Renal cortex interstitium (tissue), 11 donors: ENCODE data around the gene HDDC3. TPM values are rescaled to one million over a fixed set of nuclear protein-coding genes. Genes with fewer than 3 reads are reported as not detected.
"Not testable (repeated sequence)": the region's sequence is repeated elsewhere in the genome, so short reads cannot be mapped to it uniquely, and the experiment has no call there.

Experiments used
- DNase-seq, 11 donors: peaks; one replicate each; pipeline ENCODE4 v3.0.0-alpha.2; 2013; ENCODE audit warnings: low read depth in 9 of 11, low spot score in 4 of 11; ENCODE audit errors: extremely low read depth in 1 of 11
- polyA plus RNA-seq, 3 donors: library from polyadenylated mRNA; unstranded; fragments of 120-200 nt; gene quantifications; one replicate each; pipeline ENCODE4 v1.2.1, GENCODE V29; 2013; ENCODE audit not compliant: insufficient read length in 3 of 3

Gene HDDC3
- polyA plus RNA-seq, 3 donors = 15.6 to 21.0 (median 19.7) TPM

DNA sequence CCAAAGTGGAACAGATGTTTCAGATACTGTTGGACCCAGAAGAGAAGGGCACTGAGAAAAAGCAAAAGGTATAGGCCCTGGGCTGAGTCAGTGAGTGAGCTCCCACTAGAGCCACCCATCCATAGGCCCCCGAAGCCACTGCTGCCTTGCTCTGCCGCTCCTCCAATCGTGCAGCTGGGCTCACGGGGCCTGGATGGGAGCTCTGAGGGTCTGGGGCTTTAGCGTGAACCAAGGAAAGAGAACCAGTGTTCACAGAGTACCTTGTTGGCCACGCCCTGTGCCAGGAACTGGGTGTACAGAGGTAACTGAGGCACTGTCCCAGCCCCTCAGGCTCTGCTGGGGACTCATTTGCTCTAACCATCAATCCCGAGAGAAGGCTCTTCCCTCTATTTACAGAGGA lies 7.4 kb upstream of the HDDC3 start:
- DNase-seq = no peak

DNA sequence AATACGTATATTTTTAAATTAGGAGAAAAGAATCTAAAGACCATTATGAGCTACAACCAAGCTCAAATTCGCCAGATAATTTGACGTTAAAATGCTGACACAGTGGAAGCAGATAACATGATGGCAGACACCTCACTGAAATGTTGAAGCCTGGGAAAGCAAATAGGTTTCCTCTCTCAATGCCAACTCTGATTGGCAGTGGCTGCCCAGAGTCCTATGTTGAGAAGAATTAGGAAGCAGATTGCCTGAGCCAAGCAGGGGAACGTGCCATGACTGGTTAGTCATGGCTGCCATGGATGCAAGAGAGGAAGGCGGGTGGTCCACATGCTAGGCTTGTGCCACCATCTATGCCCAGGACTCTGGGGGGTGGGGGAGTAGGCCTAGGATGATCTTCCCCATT lies 5.9 kb upstream of the HDDC3 start:
- DNase-seq = no peak

GRCh38 chr15:90936823-90937222 lies 4.5 kb upstream of the HDDC3 start:
- no peak for DNase-seq

DNA sequence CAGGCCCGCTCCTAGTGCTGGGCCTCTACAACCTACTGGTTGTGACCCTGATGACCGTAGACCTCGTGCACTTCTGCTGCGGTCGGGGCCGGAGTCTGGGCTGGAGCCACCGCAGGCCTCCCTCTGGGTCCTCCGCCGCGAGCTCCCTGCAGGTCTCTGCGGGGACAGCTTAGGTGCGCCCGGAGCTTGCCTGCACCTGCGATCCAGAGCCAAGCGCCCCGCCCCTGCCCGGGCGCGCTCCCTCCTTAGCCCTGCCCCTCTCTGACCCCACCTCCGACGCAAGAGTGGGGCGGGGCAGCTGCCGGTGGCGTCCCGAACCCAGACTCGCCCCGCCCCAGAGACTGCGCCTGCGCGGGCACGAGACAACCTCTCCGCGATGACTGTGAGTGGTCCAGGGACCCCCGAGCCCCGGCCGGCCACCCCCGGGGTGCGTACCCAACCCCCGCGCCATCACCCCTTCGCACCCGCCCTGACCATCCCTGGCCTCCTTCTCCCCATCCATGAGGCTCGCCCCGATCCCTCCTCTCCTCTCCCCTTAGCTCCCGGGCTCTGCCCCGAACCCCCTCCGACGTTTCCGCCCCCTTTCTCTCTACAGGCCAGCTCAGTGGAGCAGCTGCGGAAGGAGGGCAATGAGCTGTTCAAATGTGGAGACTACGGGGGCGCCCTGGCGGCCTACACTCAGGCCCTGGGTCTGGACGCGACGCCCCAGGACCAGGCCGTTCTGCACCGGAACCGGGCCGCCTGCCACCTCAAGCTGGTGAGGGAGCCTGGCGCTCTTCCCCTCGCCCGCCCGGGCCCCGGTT lies 2.8 kb upstream of the HDDC3 start, which contains the start of gene UNC45A:
TSS of gene UNC45A (plus strand) at position 337 of the 803 bp plus-strand sequence. CDS start at position 377, 40 bp downstream.
- peak in 8 of 11 donors; percentile 71 to 90 (median 86) for DNase-seq

DNA sequence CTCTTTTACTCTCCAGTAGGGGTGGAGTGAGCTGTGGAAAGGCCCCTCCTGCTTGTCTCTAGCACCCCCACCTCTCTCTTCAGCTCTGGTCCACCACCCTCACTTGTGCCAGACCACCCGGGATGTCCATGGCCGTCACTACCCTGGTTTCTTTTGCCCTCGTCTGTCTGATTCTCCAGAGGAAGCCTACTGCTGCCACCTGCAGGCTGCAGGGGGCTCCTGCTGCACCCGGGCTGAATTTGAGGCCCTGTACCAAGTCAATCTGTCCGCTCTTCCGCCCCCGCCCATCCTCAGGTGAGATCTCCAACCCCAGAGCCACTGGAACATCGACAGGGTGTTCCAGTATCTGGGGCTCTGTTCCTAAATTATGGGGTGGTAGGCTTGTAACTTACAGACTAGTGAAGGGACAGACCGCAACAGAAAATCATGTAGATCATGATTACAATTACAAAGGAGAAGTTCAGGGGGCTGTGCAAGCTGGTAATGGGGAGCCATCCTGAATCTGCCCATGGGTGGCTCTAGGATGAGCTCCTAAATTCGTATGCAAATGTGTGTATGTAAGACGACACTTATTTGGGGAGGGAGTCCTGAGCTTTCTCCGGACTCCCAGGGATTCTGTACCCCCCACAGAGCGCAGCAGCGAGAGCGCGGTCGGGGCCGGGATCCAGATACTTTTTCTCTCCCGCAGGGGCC lies 2.1 kb upstream of the HDDC3 start:
- DNase-seq = peak in 8 of 11 donors; percentile 70 to 83 (median 78)

GRCh38 chr15:90933301-90933700 lies 952 bp upstream of the HDDC3 start:
- no peak for DNase-seq

GRCh38 chr15:90932660-90932991 lies 277 bp upstream of the HDDC3 start:
- no peak for DNase-seq

DNA sequence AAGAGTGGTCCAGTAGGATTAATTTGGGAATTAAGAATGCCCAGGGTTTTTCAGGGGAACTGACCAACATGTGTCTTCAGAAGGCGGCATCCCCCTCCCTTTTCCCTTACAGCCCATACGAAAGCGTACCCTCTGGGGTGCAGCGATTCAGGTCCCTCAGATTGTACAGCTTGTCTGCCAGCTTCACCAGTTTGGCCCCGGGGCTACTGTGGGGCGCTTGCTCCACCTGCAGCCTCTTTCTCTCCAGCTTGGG lies 848 bp downstream of the HDDC3 start:
- DNase-seq = no peak

DNA sequence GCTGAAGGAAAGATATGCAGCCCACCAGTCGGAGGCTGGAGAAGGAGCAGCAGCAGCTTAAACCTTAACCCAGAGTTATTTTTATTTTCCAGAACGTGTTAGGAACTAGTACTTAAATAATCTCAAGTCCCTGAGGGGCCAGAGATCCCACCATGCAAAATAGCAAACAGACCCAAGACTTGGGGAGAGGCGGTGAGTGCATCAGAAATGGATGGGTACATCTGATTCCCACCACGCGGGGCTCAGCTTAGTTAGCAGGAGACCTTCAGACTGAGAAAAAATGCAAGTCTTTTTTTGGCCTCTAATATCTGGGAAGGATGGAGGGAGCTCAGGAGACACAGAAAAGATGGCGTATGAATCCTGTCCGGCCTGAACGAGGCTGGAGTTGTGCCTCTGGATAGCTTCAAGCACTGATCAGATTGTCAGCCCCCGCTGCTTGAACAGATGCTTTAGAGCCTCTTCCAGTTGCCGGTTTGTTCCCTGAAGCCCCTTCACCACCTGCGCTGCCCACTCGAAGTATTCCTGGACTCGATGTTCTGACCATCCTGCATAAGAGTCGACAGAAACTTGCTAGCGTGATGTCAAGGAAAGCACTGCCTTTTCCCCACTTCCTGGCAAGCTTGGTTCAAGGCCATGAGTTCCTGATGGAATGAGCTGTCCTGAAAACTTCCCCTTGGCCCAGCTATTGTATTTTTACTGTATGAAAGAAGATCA lies 1.3 kb downstream of the HDDC3 start:
- no peak for DNase-seq

GRCh38 chr15:90929246-90930019 lies 2.9 kb downstream of the HDDC3 start:
- DNase-seq = peak in 1 of 11 donors; percentile 21

GRCh38 chr15:90928106-90928505 lies 4.2 kb downstream of the HDDC3 start:
- DNase-seq = not testable (repeated sequence)

DNA sequence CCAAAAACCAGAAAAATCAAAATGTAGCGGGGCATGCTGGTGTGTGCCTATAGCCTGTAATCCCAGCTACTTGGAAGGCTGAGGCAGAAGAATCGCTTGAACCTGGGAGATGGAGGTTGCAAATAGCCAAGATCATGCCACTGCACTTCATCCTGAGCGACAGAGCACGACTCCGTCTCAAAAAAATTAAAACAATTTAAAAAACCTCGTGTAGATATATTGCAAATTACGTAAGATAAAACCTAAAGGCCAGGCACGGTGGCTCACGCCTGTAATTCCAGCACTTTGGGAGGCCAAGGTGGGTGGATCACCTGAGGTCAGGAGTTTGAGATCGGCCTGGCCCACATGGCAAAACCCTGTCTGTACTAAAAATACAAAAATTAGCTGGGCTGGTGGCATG lies 5.6 kb downstream of the HDDC3 start:
- not testable (repeated sequence) for DNase-seq

DNA sequence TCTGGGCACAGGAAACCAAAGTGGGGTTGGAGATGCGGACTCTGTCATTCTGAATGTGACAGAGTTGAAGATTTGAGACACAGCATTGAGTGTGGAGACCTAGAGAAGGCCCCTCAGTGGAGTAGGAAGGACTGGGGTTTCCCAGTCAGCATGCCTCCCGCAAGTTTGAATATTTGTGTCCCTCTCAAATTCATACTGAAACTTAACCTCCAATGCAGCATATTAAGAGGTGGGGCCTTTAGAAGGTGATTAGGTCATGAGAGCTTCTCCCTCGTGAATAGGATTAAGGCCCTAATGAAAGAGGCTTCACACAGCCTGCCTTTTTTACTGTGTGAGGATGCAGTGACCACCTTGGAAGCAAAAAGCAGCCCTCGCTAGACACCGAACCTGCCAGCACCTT lies 8.0 kb downstream of the HDDC3 start:
- DNase-seq = no peak

DNA sequence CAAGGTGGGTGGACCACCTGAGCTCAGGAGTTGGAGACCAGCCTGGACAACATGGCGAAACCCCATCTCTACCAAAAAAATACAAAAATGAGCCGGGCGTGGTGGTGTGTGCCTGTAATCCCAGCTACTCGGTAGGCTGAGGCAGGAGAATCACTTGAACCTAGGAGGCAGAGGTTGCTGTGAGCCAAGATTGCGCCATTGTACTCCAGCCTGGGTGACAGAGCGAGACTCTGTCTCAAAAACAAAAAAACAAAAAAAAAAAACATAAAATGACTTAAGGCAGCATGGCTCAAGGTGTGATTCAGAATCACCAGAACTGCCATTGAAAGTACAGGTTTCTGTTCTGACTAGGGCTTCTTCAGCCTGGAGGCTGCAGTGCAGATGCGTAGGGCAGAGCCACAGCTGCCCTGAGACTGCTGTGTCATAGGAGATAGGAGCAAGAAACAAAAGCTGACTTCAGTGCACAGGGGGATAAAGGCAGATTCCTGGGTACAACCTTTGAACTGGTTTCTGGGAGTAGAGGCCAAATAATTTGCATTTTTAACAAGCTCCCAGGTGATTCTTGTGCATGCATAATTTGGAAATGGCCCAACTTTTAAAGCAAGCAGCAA lies 9.5 kb downstream of the HDDC3 start:
- not testable (repeated sequence) for DNase-seq

DNA sequence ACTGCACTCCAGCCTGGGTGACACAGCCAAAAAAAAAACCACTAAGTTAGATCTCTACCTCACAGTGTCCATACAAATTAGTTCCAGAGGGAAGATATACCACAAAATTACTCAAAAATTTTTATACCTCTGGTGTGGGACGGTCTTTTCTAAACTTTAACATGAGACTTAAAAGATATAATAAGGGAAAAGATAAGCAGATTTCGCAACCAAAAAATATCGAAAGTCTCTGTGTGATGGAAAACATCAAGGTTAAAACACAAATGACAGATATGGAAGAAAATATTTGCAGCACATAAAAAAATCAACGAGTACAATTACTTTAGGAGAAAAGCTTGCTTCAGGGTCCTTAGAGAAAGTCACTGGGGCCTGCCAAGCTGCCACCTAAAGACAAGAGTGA lies 10.5 kb downstream of the HDDC3 start:
- DNase-seq = no peak

GRCh38 chr15:90918835-90919234 lies 13.5 kb downstream of the HDDC3 start:
- DNase-seq = no peak

DNA sequence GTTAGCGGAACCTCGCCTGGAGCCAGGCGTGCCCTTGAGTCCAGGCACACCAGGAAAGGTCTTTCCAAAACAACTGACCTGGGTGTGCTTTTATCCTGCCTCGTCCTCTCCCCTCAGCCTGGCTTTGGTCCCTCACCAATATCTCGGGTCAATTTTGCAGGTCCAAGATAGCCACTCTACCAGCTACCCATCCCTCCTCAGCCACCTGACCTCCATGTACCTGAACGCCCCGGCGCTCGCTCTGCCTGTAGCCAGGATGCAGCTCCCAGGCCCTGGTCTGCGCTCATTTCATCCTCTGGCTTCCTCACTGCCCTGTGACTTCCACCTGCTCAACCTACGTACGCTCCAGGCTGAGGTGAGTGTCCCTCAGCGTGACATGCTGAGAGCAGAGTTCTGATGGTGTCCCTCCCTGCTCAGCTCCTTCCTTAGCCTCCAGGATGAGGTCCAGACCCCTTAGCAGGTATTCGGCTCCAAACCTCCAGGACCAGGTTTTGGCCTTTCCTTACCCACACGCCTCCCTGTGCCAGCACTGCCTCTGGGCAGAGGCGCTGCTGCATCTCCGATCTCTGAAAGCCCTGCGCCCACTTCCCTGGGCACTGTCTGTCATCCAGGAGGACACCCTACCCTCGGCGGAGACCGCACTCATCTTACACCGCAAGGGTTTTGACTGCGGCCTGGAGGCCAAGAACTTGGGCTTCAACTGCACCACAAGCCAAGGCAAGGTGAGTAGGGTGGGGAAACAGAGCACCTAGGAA lies 14.1 kb downstream of the HDDC3 start:
- DNase-seq = no peak

DNA sequence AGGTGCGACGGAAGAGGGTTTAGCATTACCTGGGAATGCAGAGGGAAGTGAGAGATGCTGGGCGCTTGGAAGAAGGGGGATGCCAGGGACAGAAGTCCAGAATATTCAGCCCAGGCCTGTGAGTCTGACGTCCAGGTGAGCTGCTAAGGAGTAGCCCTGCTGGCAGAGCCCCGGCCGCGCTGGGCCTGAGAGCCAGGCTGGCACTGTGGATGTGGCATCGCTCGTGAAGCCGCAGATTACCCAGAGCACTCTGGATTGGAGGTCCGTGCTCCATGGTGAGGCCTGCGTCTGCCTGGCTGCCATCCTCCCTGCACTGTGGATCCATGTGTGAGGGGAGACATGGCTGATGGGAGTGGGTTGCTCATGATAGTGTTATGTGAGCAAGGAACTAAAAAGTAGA lies 14.8 kb downstream of the HDDC3 start:
- no peak for DNase-seq
